GM21737 (cell line): ENCODE measurements around the gene CST6.
"Not testable (repeated sequence)": the region's sequence is repeated elsewhere in the genome, so short reads cannot be mapped to it uniquely, and the experiment has no call there.

Experiments used
- ATAC-seq: cut with Tn5 transposase; IDR thresholded peaks from one replicate; pipeline ENCODE4 v1.9.1; 2021; ENCODE audit warnings: mild to moderate bottlenecking, moderate library complexity; ENCODE audit not compliant: unreplicated experiment

Gene CST6

DNA sequence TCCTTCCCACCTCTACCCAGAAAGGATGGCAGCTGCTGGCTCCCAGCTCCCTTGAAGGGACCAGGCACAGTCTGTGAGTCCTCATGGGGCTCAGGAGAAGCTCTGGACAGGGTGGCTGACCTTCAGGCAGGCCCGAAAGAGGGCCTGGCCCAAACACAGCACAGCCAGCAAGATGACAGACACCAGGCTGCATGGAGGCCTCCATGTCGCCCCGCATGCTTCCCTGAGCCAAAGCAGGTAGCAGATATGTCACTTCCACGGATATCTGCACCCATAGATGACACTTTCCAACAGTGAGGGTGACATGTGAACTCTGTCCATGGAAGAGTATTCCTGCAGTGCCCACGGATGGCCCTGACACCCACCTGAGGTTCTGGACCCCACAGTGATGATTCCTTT is 28.2 kb upstream of the CST6 start:
- no peak for ATAC-seq

DNA sequence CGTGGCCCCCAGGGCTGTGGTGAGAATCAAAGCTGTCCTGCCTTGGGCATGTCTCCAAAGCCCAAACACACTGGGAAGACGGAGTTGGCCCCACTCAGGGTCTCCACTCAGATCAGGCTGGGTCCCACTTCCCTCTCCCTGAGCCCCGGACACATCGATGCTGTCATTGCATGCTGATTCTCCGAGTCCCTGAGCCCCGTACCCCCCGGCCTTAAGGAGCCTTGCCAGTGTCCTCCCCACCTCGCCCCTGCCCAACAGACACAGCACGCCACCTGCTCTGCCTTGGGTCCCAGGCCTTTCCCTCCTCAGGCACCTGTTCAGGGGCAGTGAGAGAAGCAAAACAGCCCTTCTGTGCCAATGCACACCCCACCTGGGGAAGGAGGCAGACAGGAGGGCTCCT is 24.5 kb upstream of the CST6 start:
- no peak for ATAC-seq

DNA sequence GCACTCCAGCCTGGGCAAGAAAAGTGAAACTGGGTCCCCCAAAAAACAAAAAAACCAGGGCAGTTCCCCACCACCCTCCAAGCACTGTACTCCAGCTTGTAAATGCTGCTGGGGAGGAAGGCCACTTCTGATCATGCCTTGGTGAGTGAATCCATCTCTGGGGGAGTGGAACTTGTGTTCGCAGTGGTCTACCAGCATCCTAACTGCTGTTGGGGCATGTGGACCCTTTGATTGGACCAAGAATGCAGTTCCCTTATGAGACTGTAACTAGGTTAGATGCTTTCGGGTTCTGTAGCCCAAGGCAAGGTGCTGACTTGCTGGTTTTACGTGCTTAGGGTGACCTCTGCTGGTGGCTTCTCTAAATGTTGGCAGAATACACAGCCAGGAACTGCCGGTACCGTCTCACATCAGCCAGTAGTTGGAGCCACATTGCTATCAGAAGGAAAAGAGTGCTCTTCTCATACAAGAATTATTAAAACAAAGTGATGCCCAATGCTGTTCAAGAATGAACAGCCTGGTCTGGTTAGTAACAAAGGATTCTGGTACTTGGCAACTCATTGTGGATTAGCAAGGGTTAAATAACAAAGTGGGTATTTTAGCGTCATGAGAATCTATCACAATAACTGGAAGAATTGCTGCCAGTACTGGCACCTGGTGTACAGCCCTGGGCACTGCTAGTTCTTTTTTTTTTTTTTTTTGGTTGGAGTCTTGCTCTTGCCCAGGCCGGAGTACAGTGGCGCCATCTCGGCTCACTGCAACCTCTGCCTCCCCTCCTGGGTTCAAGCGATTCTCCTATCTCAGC is 22.8 kb upstream of the CST6 start:
- ATAC-seq, result peak; percentile 90

DNA sequence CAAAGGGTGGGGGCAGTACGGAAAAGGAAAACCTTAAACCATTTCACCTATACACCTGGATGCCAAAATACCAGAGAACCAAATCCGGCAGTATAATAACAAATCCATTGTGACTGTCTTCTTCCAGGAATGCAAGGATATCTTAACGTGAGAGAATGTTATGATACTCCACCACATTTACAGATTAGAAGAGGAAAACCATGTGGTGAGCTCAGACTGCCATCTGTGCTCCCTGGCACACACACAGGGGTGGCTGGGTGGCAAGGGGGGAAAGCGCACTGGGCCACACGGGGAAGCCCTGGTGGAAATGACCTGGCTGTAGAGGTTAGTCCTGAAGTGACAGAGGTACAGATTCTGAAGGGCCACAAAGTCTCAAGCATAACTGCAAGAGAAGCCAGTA is 19.8 kb upstream of the CST6 start:
- ATAC-seq, result no peak

DNA sequence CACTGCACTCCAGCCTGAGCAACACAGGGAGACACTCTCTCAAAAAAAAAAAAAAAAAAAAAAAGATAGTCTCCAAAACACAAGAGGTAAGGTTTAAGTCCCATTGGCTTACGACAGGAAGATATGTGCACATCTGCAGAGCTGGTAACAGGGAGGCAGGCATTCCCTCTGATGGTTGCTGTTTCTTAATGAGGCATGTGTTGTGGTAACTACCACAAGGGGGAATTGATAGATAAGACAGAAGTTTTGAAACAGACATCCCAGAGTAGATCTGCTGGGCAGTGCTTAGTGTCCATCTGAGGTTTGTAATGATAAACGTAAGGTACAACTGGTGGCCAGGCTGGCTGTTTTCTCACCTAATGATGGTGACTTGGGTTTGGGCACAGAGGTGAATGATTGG is 14.5 kb upstream of the CST6 start:
- no peak for ATAC-seq

DNA sequence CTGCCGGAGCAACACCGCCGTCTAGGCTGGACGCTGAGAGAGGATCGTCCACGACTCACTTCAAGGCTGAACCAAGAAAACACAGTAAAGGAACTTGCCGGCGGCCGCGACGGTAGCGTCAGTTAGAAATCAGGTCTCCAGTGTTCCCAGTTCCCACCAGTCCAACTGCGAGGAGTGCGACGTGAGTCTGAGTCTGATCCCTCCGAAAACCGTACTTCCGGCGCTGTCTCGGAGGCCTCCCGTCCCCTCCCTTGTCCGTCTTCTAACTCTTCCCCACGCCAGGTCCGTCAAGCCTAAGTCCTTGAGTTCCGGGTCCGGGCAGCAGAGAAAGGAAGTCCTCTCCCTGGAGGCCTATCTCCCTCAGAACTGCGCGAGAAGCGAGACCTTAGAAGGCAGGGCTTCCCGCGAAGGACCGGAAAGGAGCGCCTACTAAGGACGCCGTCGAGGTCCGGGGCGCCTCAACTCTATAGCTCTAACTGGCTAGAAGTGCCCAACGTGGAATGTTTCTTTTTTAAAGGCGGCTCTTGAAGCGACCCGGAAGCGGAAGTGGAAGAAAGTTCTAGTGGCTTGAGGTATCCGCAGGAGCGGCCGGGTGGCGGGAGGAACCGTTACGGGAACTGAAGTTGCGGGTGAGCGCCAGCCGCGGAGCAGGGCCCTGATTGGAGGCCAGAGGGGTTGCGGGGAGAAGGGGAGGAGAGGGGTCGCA is 9.7 kb upstream of the CST6 start, which contains the start of the genes BANF1 and EIF1AD:
BANF1 (plus strand) TSS at position 562 of the 706 bp plus-strand sequence. CDS start 748 bp downstream, outside the sequence.
EIF1AD (minus strand) TSS at position 216 of the 706 bp plus-strand sequence. CDS start 1,768 bp downstream, outside the sequence.
- peak; percentile 62 for ATAC-seq

DNA sequence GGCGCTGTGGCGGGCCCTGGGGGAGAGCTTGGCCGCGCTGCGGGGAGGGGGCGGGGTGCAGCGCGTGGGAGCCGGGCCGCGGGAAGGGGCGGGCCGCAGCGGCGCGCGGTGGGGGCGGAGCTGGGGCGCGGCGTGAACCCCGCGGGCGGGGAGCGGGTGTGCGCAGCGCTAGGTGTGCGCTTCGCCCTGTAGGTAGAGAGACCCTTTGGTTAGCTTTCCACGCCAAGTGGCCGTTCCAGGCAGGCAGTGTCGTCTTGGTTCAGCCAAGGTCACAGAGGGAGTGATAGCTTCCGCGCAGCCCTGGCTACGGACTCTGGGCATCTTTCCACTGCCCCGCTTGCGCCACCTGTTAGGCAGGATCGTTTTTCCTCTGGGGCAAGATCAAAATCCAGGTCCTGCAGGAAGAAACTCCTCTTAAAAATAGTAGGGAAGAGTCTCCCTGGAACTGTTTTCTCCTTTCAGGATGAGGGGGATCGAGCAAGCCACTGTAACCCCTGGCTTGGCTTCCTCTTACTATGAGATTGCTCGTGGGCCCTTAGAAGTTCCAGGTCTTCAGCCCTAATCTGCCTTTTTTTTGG is 9.1 kb upstream of the CST6 start:
- peak; percentile 44 for ATAC-seq

DNA sequence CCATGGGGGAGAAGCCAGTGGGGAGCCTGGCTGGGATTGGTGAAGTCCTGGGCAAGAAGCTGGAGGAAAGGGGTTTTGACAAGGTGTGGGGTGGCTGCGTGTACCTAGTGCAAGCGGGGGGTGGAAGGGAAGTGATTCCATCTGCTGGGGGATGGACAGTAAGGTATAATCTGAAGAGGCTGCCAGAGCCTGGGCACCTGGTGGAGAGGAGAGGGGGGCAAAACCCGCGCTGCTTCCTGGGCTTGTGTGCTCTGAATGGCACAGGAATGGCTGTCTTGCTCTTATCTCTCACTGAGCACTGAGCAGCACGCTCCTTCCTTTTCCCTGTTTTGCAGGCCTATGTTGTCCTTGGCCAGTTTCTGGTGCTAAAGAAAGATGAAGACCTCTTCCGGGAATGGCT is 8.5 kb upstream of the CST6 start:
- no peak for ATAC-seq

DNA sequence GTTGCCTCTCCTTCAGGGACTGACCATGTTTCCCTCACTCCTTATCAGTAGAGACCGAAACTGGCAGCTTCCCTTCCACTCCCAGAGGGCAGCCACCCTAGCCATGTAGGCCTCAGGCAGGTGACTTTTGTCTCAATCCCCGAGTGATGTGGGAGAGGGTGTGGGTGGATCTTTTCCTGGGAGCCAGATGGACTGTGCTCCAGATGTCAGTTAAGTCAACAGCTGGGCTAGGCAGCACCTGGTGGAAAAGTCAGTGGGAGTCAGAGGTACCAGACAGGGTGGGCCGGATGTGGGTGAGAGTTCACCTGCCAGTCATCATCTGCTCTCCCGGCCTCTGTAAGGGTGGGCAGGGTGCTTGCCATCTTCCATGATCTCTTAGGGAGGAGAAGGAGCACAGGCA is 7.6 kb upstream of the CST6 start:
- no peak for ATAC-seq

DNA sequence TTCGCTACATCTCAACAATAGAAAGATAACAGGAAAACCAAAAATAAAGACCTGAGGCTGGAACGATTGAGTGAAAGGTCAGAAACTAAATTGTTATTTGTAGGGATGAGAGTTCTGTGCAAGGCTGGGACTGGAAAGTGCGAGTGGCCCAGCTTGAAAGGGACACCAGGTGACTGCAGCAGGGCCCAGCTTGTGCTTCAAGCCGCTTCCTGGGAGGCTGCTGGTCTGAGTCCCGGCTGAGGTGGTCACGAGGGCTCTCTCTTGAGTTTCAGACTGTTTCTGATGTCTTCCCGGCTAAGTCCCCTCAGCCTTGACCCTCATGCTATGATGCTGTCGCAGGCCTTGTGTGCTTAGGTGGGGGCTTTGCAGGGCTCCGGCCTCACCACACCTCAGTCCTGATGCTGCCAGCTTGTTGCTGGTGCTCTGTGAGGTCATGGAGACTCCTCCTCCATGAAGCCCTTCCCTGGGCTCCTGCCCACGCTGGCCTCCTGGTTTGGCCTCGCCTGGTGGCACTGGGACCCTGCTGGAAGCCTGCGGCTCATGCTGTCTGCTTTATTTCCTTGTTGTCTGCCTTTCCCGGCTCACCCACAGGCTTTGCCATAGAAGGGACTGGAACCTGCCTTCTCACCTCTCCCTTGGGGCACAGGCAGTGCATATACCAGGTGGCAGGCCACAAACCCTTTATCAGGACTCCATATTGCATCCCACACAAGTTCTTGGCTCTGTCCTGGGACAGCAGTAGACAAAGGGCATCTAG is 5.5 kb upstream of the CST6 start:
- no peak for ATAC-seq

DNA sequence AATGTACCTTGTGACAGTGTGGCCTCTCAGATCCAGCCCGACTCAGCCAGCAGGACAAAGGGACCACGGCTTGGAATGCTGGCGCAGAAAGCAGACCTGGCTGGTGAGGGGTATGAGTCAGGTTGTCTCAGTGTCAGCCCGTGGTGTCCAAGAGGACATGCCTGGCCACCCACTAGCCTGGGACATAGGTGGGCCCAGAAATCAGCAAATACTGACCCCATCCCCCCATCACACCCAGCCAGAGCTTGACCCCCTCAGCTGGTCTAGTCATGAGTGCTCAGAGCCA is 5.0 kb upstream of the CST6 start:
- no peak for ATAC-seq

DNA sequence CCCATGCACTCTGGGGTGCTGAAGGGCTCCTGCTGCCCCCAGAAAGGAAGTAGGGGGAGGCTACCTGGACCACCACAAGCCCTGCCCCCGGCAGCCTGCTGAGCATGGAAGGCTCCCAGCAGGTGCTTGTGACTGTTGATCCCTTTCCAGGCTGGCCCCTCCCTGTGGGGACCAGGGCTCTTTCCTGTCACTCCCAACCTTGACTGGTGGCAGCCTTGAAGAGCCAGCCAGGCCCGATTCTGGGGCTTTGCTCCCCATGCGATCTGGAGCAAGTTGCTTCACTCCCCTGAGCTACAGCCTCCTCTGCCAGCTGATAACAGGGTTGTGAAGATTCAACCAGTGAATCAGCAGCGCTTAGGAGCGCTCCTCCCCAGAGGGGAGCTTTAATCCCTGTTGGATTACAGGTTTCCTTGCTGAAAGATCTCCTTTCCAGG is 4.6 kb upstream of the CST6 start:
- ATAC-seq, result no peak

DNA sequence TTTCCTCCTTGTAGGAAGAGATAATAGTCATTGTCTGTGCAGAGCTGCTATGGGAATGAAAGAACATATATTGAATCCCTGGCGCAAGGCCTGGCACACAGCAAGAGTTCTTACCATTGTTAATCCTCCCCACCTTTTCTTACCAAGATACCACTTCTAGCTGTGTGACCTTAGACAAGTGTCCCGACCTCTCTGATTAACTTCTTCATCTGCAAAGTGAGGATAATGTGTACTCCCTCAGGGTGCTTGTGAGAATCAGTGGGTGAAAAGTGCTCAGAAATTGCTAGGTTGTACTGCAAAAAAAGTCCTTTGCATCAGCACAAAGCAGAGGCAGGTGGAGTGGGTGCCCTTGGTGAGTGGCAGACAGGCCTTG is 3.7 kb upstream of the CST6 start:
- ATAC-seq, result no peak

DNA sequence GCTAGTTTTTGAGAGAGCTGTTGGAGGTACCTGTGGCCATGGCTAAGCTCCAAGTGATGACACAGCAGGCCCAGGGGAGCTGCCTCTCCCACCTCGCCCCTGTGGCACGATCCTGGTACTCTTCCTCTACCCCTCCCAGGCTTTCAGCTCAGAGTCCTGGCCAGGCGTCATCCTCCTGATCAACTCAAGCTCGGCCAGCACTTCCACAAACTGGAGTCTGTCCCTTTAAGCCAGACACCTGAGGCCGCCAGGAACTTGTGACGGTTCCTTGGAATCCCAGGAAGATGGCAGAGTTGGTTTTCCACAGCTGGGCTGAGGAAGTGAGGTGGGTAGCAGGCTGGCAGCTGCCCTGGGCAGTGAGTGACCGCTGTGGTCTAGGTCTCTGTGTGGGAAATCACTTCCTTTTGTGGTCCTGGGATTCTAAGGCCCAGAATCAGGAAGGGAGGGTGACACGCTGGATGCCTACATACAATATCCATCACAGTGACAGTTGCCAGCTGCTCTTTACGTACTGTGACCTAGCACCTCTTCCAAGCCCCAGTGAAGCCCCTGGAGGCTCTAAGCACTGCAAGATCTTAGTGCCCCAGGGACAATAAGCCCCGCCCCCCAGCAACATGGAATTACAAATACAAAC is 3.2 kb upstream of the CST6 start:
- no peak for ATAC-seq

DNA sequence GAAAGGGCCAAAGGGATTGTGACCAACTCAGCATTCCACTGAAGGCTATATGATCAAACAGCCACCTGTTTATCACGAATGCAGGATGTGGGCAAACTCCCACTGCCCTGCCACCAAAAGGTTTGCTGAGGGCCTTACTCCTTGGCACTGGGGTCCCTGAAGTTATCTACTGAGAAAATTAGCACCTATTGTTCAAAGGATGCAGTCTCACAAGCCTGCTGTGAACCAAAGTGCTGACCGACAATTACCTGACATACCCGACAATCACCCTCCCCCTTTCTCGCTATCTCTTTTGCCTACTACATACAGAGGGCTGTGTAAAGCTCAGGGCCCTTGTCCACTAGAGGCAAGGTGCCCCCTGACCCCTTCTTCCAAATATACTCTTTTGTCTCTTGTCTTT is 1.8 kb upstream of the CST6 start:
- not testable (repeated sequence) for ATAC-seq

DNA sequence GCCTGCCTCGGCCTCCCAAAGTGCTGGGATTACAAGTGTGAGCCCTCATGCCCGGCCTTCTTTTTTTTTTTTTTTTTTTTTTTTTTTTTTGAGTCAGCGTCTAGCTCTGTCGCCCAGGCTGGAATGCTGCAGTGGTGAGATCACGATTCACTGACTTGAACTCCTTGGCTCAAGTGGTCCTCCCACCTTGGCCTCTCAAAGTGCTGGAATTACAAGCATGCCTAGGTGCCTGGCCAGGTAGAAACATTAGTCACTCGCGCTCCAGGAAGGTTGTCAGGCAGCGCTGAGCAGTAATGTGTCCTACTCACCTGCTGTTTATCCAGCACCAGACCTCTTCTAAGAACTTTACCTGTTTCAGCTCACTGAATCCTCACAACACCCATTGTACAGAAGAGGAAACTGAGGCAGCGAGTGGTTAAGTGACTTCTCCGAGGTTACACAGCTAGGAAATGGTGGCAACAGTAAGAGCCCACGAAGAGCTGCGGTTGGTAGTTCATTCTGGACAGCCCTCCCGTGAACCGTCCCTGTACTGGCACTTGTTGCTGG is 496 bp upstream of the CST6 start:
- no peak for ATAC-seq

DNA sequence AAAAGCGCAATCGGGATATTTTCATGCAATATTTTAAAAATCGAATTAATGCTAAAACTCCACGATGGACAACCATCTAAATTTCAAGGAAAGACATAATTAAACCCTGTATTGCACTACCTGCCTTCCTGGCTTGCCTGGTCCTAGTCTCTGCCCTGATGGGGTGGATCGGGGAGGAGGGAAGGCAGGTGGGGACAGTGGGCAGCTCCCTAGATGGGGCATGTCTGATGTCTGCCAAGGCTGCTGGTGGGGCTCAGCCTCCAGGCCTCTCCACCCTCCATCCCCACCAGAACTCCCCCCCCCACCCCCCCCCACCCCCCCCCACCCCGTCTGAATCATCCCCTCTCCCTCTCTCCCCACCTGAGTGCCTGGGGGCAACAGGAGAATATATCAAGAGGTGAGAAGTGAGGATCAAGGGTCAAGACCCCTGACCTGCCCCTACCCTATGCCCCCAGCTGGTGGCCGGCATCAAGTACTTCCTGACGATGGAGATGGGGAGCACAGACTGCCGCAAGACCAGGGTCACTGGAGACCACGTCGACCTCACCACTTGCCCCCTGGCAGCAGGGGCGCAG is 650 bp downstream of the CST6 start:
- ATAC-seq, result no peak

DNA sequence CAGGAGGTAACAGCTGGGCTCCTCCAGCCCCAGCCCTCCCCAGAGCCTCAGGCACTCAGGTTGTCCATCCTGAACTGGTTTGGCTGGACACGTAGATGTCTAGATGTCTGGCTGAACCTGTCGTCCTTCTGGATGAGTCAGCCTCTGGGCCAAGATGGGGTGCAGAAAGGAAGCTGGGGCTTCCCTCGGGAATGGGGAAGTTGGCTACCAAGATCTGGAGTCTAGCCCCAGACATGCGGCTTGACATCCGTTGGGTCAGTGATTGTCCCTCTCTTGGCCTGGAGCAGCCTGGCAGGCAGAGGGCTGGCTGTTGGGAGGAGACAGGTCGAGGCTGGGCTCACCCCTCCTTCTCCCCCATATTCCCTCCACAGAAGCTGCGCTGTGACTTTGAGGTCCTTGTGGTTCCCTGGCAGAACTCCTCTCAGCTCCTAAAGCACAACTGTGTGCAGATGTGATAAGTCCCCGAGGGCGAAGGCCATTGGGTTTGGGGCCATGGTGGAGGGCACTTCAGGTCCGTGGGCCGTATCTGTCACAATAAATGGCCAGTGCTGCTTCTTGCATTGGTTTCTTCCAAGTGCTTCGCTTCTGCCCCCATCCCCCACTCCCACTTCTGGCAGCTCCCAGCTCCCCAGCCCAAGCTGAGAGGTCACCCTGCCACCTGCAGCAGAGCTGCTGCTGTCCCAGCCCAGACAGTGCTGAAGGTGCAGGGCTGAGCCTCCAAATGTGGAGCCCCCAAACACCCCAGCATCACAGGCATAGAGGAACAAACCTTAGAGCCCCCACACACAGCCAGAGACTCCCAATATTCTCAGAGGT is 1.3 kb downstream of the CST6 start:
- ATAC-seq, result no peak

DNA sequence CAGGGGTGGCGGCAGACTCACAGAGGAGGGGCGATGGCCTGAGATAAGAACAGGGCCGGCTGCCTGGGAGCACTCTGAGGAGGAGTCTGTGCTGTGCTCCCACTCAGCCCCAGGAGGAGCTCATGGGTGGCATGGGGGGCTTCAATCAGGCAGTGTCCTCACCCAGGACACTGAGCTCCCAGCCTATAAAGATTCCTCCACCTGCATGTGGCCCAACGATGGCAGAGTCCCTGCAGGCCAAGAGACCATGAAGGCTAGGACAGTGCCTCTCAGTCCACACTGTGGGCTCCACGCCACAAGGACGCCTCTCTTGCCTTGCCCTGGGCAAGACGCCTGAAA is 1.9 kb downstream of the CST6 start:
- ATAC-seq, result no peak
